ENCODE results near the gene AQP1. TPM values are rescaled to one million over a fixed set of nuclear protein-coding genes. Genes with fewer than 3 reads are reported as not detected.

Gene AQP1
- total RNA-seq, 1 donor from 2014 or later = not detected

- H3K36me3 Mint-ChIP-seq (ENCODE audit: unreplicated experiment) = no peaks in the 10 kb centered on the region
- H3K27me3 Mint-ChIP-seq (ENCODE audit: unreplicated experiment) = peaks cover 16% of the 10 kb centered on the region
- TF ChIP-seq CTCF (IDR thresholded peaks at IDR 0.05; ENCODE audit: partially characterized antibody, unreplicated experiment) = no peak
- H3K9me3 Mint-ChIP-seq (ENCODE audit: unreplicated experiment) = peaks cover 6% of the 10 kb centered on the region
- no peak for DNase-seq
- no peak overlapping the region for H3K4me3 Mint-ChIP-seq (ENCODE audit: unreplicated experiment)
- no peak overlapping the region for H3K27ac Mint-ChIP-seq (ENCODE audit: unreplicated experiment)
- H3K4me1 Mint-ChIP-seq (ENCODE audit: low read depth, unreplicated experiment) = peaks cover 7% of the 10 kb centered on the region
Measured at GRCh38 chr7:30933124-30933974, 21.7 kb downstream of the AQP1 start.

- Mint-ChIP-seq H3K4me1 (ENCODE audit: low read depth, unreplicated experiment) (peaks cover 7% of the 10 kb centered on the region), H3K36me3 (ENCODE audit: unreplicated experiment) (no peaks in the 10 kb centered on the region), H3K27me3 (ENCODE audit: unreplicated experiment) (peaks cover 16% of the 10 kb centered on the region), H3K4me3 (ENCODE audit: unreplicated experiment) (no peak overlapping the region), H3K9me3 (ENCODE audit: unreplicated experiment) (peaks cover 7% of the 10 kb centered on the region), H3K27ac (ENCODE audit: unreplicated experiment) (no peak overlapping the region)
- TF ChIP-seq CTCF (IDR thresholded peaks at IDR 0.05; ENCODE audit: partially characterized antibody, unreplicated experiment) = no peak
- DNase-seq = no peak
Measured at GRCh38 chr7:30934225-30934624, 22.6 kb downstream of the AQP1 start.

GRCh38 chr7:30934732-30935568 lies 23.3 kb downstream of the AQP1 start:
- H3K4me1 Mint-ChIP-seq (ENCODE audit: low read depth, unreplicated experiment) = peaks cover 7% of the 10 kb centered on the region
- H3K36me3 Mint-ChIP-seq (ENCODE audit: unreplicated experiment) = no peaks in the 10 kb centered on the region
- H3K27ac Mint-ChIP-seq (ENCODE audit: unreplicated experiment) = no peak overlapping the region
- no peak for TF ChIP-seq CTCF (IDR thresholded peaks at IDR 0.05; ENCODE audit: partially characterized antibody, unreplicated experiment)
- peaks cover 7% of the 10 kb centered on the region for H3K9me3 Mint-ChIP-seq (ENCODE audit: unreplicated experiment)
- no peak overlapping the region for H3K4me3 Mint-ChIP-seq (ENCODE audit: unreplicated experiment)
- peaks cover 17% of the 10 kb centered on the region for H3K27me3 Mint-ChIP-seq (ENCODE audit: unreplicated experiment)
- no peak for DNase-seq

- H3K36me3 Mint-ChIP-seq (ENCODE audit: unreplicated experiment) = no peaks in the 10 kb centered on the region
- peaks cover 4% of the 10 kb centered on the region for H3K4me1 Mint-ChIP-seq (ENCODE audit: low read depth, unreplicated experiment)
- peaks cover 15% of the 10 kb centered on the region for H3K27me3 Mint-ChIP-seq (ENCODE audit: unreplicated experiment)
- H3K9me3 Mint-ChIP-seq (ENCODE audit: unreplicated experiment) = peaks cover 7% of the 10 kb centered on the region
- TF ChIP-seq CTCF (IDR thresholded peaks at IDR 0.05; ENCODE audit: partially characterized antibody, unreplicated experiment) = no peak
- no peak for DNase-seq
- H3K4me3 Mint-ChIP-seq (ENCODE audit: unreplicated experiment) = no peak overlapping the region
- no peak overlapping the region for H3K27ac Mint-ChIP-seq (ENCODE audit: unreplicated experiment)
Measured at GRCh38 chr7:30935569-30935877, 23.9 kb downstream of the AQP1 start.

Measured in glutamatergic neuron (in vitro differentiated cells).